HepG2 (cell line): ENCODE data around the gene BAZ1A. TPM values are rescaled to one million over a fixed set of nuclear protein-coding genes. Genes with fewer than 3 reads are reported as not detected.

Experiments
- ARHGAP35 ChIP-seq: sonication (generic); formaldehyde crosslinking; IDR thresholded peaks from 2 replicates; pipeline ENCODE4 v1.9.0; 2022; ENCODE audit warnings: mild to moderate bottlenecking, inconsistent platforms, moderate library complexity, missing genetic modification reagents, borderline replicate concordance
- ARID2 ChIP-seq: sonication (generic); formaldehyde crosslinking; IDR thresholded peaks from 2 replicates; pipeline ENCODE4 v1.8.1; 2022; ENCODE audit warnings: mild to moderate bottlenecking, missing genetic modification reagents, borderline replicate concordance
- BHLHE40 ChIP-seq: IDR thresholded peaks from 2 replicates; pipeline ENCODE4 v1.6.1; 2011; ENCODE audit warnings: low read length, improper control_type of control experiment
- BRF2 ChIP-seq: sonication (generic); formaldehyde crosslinking; IDR thresholded peaks from 2 replicates; pipeline ENCODE4 v1.8.1; 2022; ENCODE audit warnings: mild to moderate bottlenecking, missing genetic modification reagents
- CBX5 ChIP-seq: sonication (generic); formaldehyde crosslinking; IDR thresholded peaks from 2 replicates; pipeline ENCODE4 v1.4.0; 2020; ENCODE audit warnings: missing genetic modification reagents, borderline replicate concordance
- CERS6 ChIP-seq: sonication (generic); formaldehyde crosslinking; IDR thresholded peaks from 2 replicates; pipeline ENCODE4 v1.5.0; 2020; ENCODE audit warnings: missing genetic modification reagents
- FOXJ3 ChIP-seq: sonication (generic); formaldehyde crosslinking; IDR thresholded peaks from 2 replicates; pipeline ENCODE4 v1.4.0; 2020; ENCODE audit warnings: missing genetic modification reagents, mild to moderate bottlenecking, borderline replicate concordance
- HCFC1 ChIP-seq: fragments of 150-350 bp; IDR thresholded peaks from 2 replicates; pipeline ENCODE4 v1.6.1; 2014; ENCODE audit warnings: low read depth, low read length
- KAT8 ChIP-seq: IDR thresholded peaks from 2 replicates; pipeline ENCODE4 v1.6.1; 2016; ENCODE audit warnings: missing genetic modification reagents, missing compliant biosample characterization
- MIER3 ChIP-seq: IDR thresholded peaks from 2 replicates; pipeline ENCODE4 v1.6.1; 2016; ENCODE audit warnings: missing compliant biosample characterization, borderline replicate concordance
- MYC ChIP-seq: sonication (generic); formaldehyde crosslinking; IDR thresholded peaks from 2 replicates; pipeline ENCODE4 v1.9.0; 2021; ENCODE audit warnings: missing genetic modification reagents, borderline replicate concordance
- PHF21A ChIP-seq: sonication (generic); formaldehyde crosslinking; IDR thresholded peaks from 2 replicates; pipeline ENCODE4 v1.5.0; 2020; ENCODE audit warnings: mild to moderate bottlenecking, missing genetic modification reagents
- RELA ChIP-seq: sonication (generic); formaldehyde crosslinking; IDR thresholded peaks from 2 replicates; pipeline ENCODE4 v1.4.0; 2020; ENCODE audit warnings: missing genetic modification reagents
- RXRA ChIP-seq: sonication (generic); formaldehyde crosslinking; IDR thresholded peaks from 2 replicates; pipeline ENCODE4 v1.5.1; 2020; ENCODE audit warnings: missing genetic modification reagents
- SP1 ChIP-seq, 2 experiments: fragments of 450-650 bp in 1 of 2; sonication (generic) in 1 of 2; formaldehyde crosslinking in 1 of 2; IDR thresholded peaks; 2 replicates each; pipeline versions ENCODE4 v1.4.0 to v1.6.1; 2016 to 2020; ENCODE audit warnings: missing genetic modification reagents in 1 of 2
- SP140L ChIP-seq: sonication (generic); formaldehyde crosslinking; IDR thresholded peaks from 2 replicates; pipeline ENCODE4 v1.4.0; 2020; ENCODE audit warnings: missing genetic modification reagents, borderline replicate concordance
- YEATS4 ChIP-seq: sonication (generic); formaldehyde crosslinking; IDR thresholded peaks from 2 replicates; pipeline ENCODE4 v1.4.0; 2020; ENCODE audit warnings: missing genetic modification reagents, borderline replicate concordance
- ZBED4 ChIP-seq: sonication (generic); formaldehyde crosslinking; IDR thresholded peaks from 2 replicates; pipeline ENCODE4 v1.4.0; 2020; ENCODE audit warnings: missing genetic modification reagents, borderline replicate concordance
- ZIK1 ChIP-seq: sonication (generic); formaldehyde crosslinking; IDR thresholded peaks from 2 replicates; pipeline ENCODE4 v1.5.0; 2020; ENCODE audit warnings: mild to moderate bottlenecking, low read depth, missing genetic modification reagents, borderline replicate concordance
- ZNF225 ChIP-seq: sonication (generic); formaldehyde crosslinking; IDR thresholded peaks from 2 replicates; pipeline ENCODE4 v1.4.0; 2020; ENCODE audit warnings: mild to moderate bottlenecking, missing genetic modification reagents
- ZNF326 ChIP-seq: sonication (generic); formaldehyde crosslinking; IDR thresholded peaks from 2 replicates; pipeline ENCODE4 v1.4.0; 2020; ENCODE audit warnings: missing genetic modification reagents, borderline replicate concordance
- ZNF329 ChIP-seq: sonication (generic); formaldehyde crosslinking; IDR thresholded peaks from 2 replicates; pipeline ENCODE4 v1.9.0; 2021; ENCODE audit warnings: low read depth, mild to moderate bottlenecking, missing genetic modification reagents
- ZNF652 ChIP-seq: IDR thresholded peaks from 2 replicates; pipeline ENCODE4 v1.6.1; 2016; ENCODE audit warnings: low read depth, borderline replicate concordance
- ZNF776 ChIP-seq: sonication (generic); formaldehyde crosslinking; IDR thresholded peaks from 2 replicates; pipeline ENCODE4 v1.4.0; 2020; ENCODE audit warnings: mild to moderate bottlenecking, missing genetic modification reagents
- polyA plus RNA-seq, 8 experiments: library from polyadenylated mRNA; depleted of rRNA in 3 of 8; stranded (reverse) in 7 of 8; unstranded in 1 of 8; fragments of >200 nt; fragmentation: Illumina TruSeq in 4 of 8; extraction: Trizol in 4 of 8; gene quantifications; 2 replicates each; pipeline versions ENCODE4 v1.2.1 to v1.2.3, GENCODE V29; 2011 to 2016; ENCODE audit warnings: low read depth in 4 of 8, missing spikeins in 1 of 8, mixed read lengths in 1 of 8; ENCODE audit not compliant: insufficient read depth in 1 of 8
- total RNA-seq, 5 experiments: library from RNA; depleted of rRNA; stranded (reverse); fragments of >200 nt; fragmentation: Illumina TruSeq; extraction: Trizol; gene quantifications; 2 replicates each; pipeline ENCODE4 v1.2.3, GENCODE V29; 2016; ENCODE audit warnings: low read depth in 1 of 5

Gene BAZ1A
- total and polyA plus RNA-seq, 2 of the 13 experiments (the other 11 are each of a cell fraction or from before 2014, with no cell fraction given) = 20.9 to 56.8 TPM

GRCh38 chr14:34875031-34875922 is at the start of gene BAZ1A (continued):
- TF ChIP-seq CERS6 (no peak), ARHGAP35 (CRISPR knock-in tag) (peak; percentile 57; the same call in 1 of the 2 replicates), ZNF329 (peak; percentile 36; the same call in 1 of the 2 replicates), BHLHE40 (no peak), ZNF326 (CRISPR knock-in tag) (no peak), SP140L (CRISPR knock-in tag) (peak; percentile 97; the same call in 1 of the 2 replicates), PHF21A (CRISPR knock-in tag) (peak; percentile 72), ZBED4 (CRISPR knock-in tag) (no peak; the same call in 1 of the 2 replicates), CBX5 (CRISPR knock-in tag) (peak; percentile 95; the same call in 1 of the 2 replicates), SP1 (IDR thresholded peaks at IDR 0.05) (no peak), SP1 (CRISPR knock-in tag; IDR thresholded peaks at IDR 0.05) (peak; percentile 74; the same call in 1 of the 2 replicates), RELA (peak; percentile 74; the same call in 1 of the 2 replicates), KAT8 (CRISPR knock-in tag) (peak; percentile 86), HCFC1 (no peak), BRF2 (no peak), MIER3 (CRISPR knock-in tag) (peak; percentile 29), ZNF776 (CRISPR knock-in tag) (peak; percentile 98), ZNF652 (CRISPR knock-in tag) (peak; percentile 32; the same call in 1 of the 2 replicates), YEATS4 (CRISPR knock-in tag) (0 out of 2 replicates have a peak, but pooled peaks have one; percentile 63), ARID2 (peak; percentile 97), ZNF225 (CRISPR knock-in tag) (peak; percentile 74; the same call in 1 of the 2 replicates), RXRA (peak; percentile 15; the same call in 1 of the 2 replicates), ZIK1 (no peak), MYC (peak; percentile 37; the same call in 1 of the 2 replicates), FOXJ3 (no peak; the same call in 1 of the 2 replicates)
